Measurements from ENCODE around the gene ARL5C.

The ARL5C gene

DNA sequence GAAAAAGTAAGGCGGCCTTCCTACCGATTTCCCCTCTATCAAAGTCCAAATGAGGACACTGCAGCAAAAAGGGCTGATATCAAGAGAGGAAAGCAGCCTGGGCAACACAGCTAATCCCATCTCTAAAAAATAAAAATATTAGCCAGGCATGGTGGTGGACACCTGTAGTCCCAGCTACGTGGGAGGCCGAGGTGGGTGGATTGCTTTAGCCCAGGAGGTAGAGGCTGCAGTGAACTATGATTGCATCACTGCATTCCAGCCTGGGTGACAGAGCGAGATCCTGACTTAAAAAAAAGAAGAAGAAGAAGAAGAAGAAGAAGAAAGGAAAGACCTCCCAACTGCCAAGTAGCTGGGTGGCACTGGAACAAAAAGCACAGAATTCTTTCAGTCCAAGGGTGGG lies 17.1 kb upstream of the ARL5C start:
- TF ChIP-seq EP300 (IDR thresholded peaks at IDR 0.05; ENCODE audit: borderline replicate concordance) (no peak), REST (IDR thresholded peaks at IDR 0.05; ENCODE audit: low read depth) (no peak), CREB1 (IDR thresholded peaks at IDR 0.05; ENCODE audit: low read depth) (no peak)

- TF ChIP-seq TCF12 (IDR thresholded peaks at IDR 0.05; ENCODE audit: low read depth) (no peak), ZBTB7A (IDR thresholded peaks at IDR 0.05; ENCODE audit: low read depth) (no peak), NFIC (IDR thresholded peaks at IDR 0.05) (no peak), CEBPB (IDR thresholded peaks at IDR 0.05) (no peak), YY1 (IDR thresholded peaks at IDR 0.05; ENCODE audit: low read depth) (no peak), REST (IDR thresholded peaks at IDR 0.05; ENCODE audit: low read depth) (no peak), TEAD4 (IDR thresholded peaks at IDR 0.05) (no peak), TAF1 (IDR thresholded peaks at IDR 0.05; ENCODE audit: low read depth) (no peak), FOXM1 (IDR thresholded peaks at IDR 0.05; ENCODE audit: borderline replicate concordance, low read depth) (no peak), CREB1 (IDR thresholded peaks at IDR 0.05; ENCODE audit: low read depth) (no peak), EGR1 (IDR thresholded peaks at IDR 0.05) (no peak), EP300 (IDR thresholded peaks at IDR 0.05; ENCODE audit: borderline replicate concordance) (no peak), RAD21 (IDR thresholded peaks at IDR 0.05; ENCODE audit: low read depth) (no peak)
- TF ChIP-seq, protein P1, sequence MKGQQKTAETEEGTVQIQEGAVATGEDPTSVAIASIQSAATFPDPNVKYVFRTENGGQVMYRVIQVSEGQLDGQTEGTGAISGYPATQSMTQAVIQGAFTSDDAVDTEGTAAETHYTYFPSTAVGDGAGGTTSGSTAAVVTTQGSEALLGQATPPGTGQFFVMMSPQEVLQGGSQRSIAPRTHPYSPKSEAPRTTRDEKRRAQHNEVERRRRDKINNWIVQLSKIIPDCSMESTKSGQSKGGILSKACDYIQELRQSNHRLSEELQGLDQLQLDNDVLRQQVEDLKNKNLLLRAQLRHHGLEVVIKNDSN (IDR thresholded peaks at IDR 0.05), result no peak
- TF ChIP-seq, protein P2, sequence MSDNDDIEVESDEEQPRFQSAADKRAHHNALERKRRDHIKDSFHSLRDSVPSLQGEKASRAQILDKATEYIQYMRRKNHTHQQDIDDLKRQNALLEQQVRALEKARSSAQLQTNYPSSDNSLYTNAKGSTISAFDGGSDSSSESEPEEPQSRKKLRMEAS (IDR thresholded peaks at IDR 0.05), result no peak
Measured at GRCh38 chr17:39181303-39181702, 15.3 kb upstream of the ARL5C start.

DNA sequence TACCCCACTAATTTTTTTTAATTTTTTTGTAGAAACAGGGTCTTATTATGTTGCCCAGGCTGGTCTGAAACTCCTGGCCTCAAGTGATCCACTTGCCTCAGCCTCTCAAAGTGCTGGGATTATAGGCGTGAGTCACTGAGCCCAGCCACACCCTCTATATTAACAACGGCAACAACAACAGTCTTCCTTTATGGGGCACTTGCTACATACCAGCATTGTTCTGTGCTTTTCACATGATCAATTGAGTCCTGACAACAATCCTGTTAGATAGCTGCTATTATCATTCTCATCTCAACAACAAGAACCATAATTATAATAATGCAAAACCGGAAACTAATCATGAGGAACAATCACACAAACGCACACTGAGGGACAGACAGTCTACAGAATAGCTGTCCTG lies 12.6 kb upstream of the ARL5C start:
- TF ChIP-seq, protein P2 (IDR thresholded peaks at IDR 0.05), result no peak
- TF ChIP-seq CREB1 (IDR thresholded peaks at IDR 0.05; ENCODE audit: low read depth) (no peak), RAD21 (IDR thresholded peaks at IDR 0.05; ENCODE audit: low read depth) (no peak), TCF12 (IDR thresholded peaks at IDR 0.05; ENCODE audit: low read depth) (no peak), YY1 (IDR thresholded peaks at IDR 0.05; ENCODE audit: low read depth) (no peak), TAF1 (IDR thresholded peaks at IDR 0.05; ENCODE audit: low read depth) (no peak), REST (IDR thresholded peaks at IDR 0.05; ENCODE audit: low read depth) (no peak), NFIC (IDR thresholded peaks at IDR 0.05) (no peak), CEBPB (IDR thresholded peaks at IDR 0.05) (no peak), ZBTB7A (IDR thresholded peaks at IDR 0.05; ENCODE audit: low read depth) (no peak), FOXM1 (IDR thresholded peaks at IDR 0.05; ENCODE audit: borderline replicate concordance, low read depth) (no peak), EGR1 (IDR thresholded peaks at IDR 0.05) (no peak), EP300 (IDR thresholded peaks at IDR 0.05; ENCODE audit: borderline replicate concordance) (no peak), TEAD4 (IDR thresholded peaks at IDR 0.05) (no peak)
- TF ChIP-seq, protein P1 (IDR thresholded peaks at IDR 0.05), result no peak

GRCh38 chr17:39177256-39177655 lies 11.3 kb upstream of the ARL5C start:
- TF ChIP-seq YY1 (IDR thresholded peaks at IDR 0.05; ENCODE audit: low read depth) (peak; percentile 58; the same call in 1 of the 2 replicates), TCF12 (IDR thresholded peaks at IDR 0.05; ENCODE audit: low read depth) (no peak), CREB1 (IDR thresholded peaks at IDR 0.05; ENCODE audit: low read depth) (peak; percentile 74), FOXM1 (IDR thresholded peaks at IDR 0.05; ENCODE audit: borderline replicate concordance, low read depth) (no peak), EGR1 (IDR thresholded peaks at IDR 0.05) (no peak), REST (IDR thresholded peaks at IDR 0.05; ENCODE audit: low read depth) (no peak), NFIC (IDR thresholded peaks at IDR 0.05) (no peak), TAF1 (IDR thresholded peaks at IDR 0.05; ENCODE audit: low read depth) (0 out of 2 replicates have a peak, but pooled peaks have one; percentile 26), TEAD4 (IDR thresholded peaks at IDR 0.05) (no peak), RAD21 (IDR thresholded peaks at IDR 0.05; ENCODE audit: low read depth) (no peak), ZBTB7A (IDR thresholded peaks at IDR 0.05; ENCODE audit: low read depth) (no peak), EP300 (IDR thresholded peaks at IDR 0.05; ENCODE audit: borderline replicate concordance) (no peak), CEBPB (IDR thresholded peaks at IDR 0.05) (no peak)
- TF ChIP-seq, protein P2 (IDR thresholded peaks at IDR 0.05), result peak; percentile 59; the same call in 1 of the 2 replicates
- TF ChIP-seq, protein P1 (IDR thresholded peaks at IDR 0.05), result 0 out of 2 replicates have a peak, but pooled peaks have one; percentile 31

Data from Ishikawa (cell line).